Airway epithelial cell (primary cell): Measurements from ENCODE around the gene PPCS. TPM values are rescaled to one million over a fixed set of nuclear protein-coding genes. Genes with fewer than 3 reads are reported as not detected.

Experiments used
- total RNA-seq: library from RNA; depleted of rRNA; stranded (reverse); fragments of >200 nt; gene quantifications from 2 replicates; pipeline ENCODE4 v1.2.3, GENCODE V29; 2015

The PPCS gene
- total RNA-seq: 67.0 and 95.4 TPM in 2 replicates

GRCh38 chr1:42456010-42456753 lies at the start of gene PPCS, which contains the start of gene ZMYND12:
Gene PPCS (plus strand): TSS chr1:42456543. CDS start chr1:42456566, 23 bp downstream.
Gene ZMYND12 (minus strand): TSS chr1:42456022. CDS start chr1:42455997, 25 bp downstream.

GRCh38 chr1:42462828-42463763 lies 6.8 kb downstream of the PPCS start, which contains the start of gene CCDC30:
Gene CCDC30 (plus strand): TSS chr1:42463286. CDS start chr1:42480552, 17,266 bp downstream.

Other genes starting within 250 kb of the PPCS start
- gene FOXJ3, start 121.3 kb upstream of the PPCS start, total RNA-seq: 14.4 and 20.1 TPM in 2 replicates
- not detected in 2 replicates for gene RIMKLA, start 75.8 kb upstream of the PPCS start, total RNA-seq
- 0.09 and 0.99 TPM in 2 replicates for gene ZMYND12, start 521 bp upstream of the PPCS start, total RNA-seq
- gene CCDC30, start 6.7 kb downstream of the PPCS start, total RNA-seq: 0.09 and 0.21 TPM in 2 replicates
- 60.7 and 78.7 TPM in 2 replicates for gene PPIH, start 201.9 kb downstream of the PPCS start, total RNA-seq
- 693 and 948 TPM in 2 replicates for gene YBX1, start 225.9 kb downstream of the PPCS start, total RNA-seq